HEK293 (cell line): ENCODE data around the gene PYDC1.

Experiments
- ATF2 ChIP-seq: fragments of 450-650 bp; formaldehyde crosslinking; IDR thresholded peaks from 2 replicates; pipeline ENCODE4 v1.5.1; 2016; ENCODE audit warnings: missing biosample characterization, missing genetic modification characterization, low read depth
- CTCF ChIP-seq: fragments of 450-650 bp; formaldehyde crosslinking; IDR thresholded peaks from 2 replicates; pipeline ENCODE4 v1.5.1; 2016; ENCODE audit warnings: missing biosample characterization, missing genetic modification characterization
- GLIS2 ChIP-seq: fragments of 450-650 bp; formaldehyde crosslinking; IDR thresholded peaks from 2 replicates; pipeline ENCODE4 v1.5.1; 2016; ENCODE audit warnings: missing biosample characterization, missing genetic modification characterization
- HOXD13 ChIP-seq: sonication (generic); formaldehyde crosslinking; IDR thresholded peaks from 2 replicates; pipeline ENCODE4 v1.8.0; 2022; ENCODE audit warnings: missing genetic modification reagents, borderline replicate concordance
- KLF16 ChIP-seq: fragments of 450-650 bp; formaldehyde crosslinking; IDR thresholded peaks from 2 replicates; pipeline ENCODE4 v1.5.1; 2017; ENCODE audit warnings: missing biosample characterization, missing genetic modification characterization
- PRDM2 ChIP-seq: fragments of 450-650 bp; formaldehyde crosslinking; IDR thresholded peaks from 2 replicates; pipeline ENCODE4 v1.5.1; 2016; ENCODE audit warnings: missing biosample characterization, missing genetic modification characterization, borderline replicate concordance
- SP3 ChIP-seq: fragments of 450-650 bp; formaldehyde crosslinking; IDR thresholded peaks from 2 replicates; pipeline ENCODE4 v1.5.1; 2016; ENCODE audit warnings: missing biosample characterization, missing genetic modification characterization
- ZBTB7A ChIP-seq: fragments of 450-650 bp; formaldehyde crosslinking; IDR thresholded peaks from 2 replicates; pipeline ENCODE4 v1.5.1; 2016; ENCODE audit warnings: low read depth, missing biosample characterization, missing genetic modification characterization
- ZFP41 ChIP-seq: fragments of 450-650 bp; formaldehyde crosslinking; IDR thresholded peaks from 2 replicates; pipeline ENCODE4 v1.5.1; 2016; ENCODE audit warnings: missing biosample characterization, missing genetic modification characterization, borderline replicate concordance
- ZNF10 ChIP-seq: fragments of 450-650 bp; formaldehyde crosslinking; IDR thresholded peaks from 2 replicates; pipeline ENCODE4 v1.5.1; 2017; ENCODE audit warnings: missing biosample characterization, missing genetic modification characterization
- ZNF146 ChIP-seq: fragments of 450-650 bp; formaldehyde crosslinking; IDR thresholded peaks from 2 replicates; pipeline ENCODE4 v1.5.1; 2016; ENCODE audit warnings: missing biosample characterization, missing genetic modification characterization
- ZNF184 ChIP-seq: fragments of 450-650 bp; IDR thresholded peaks from 2 replicates; pipeline ENCODE4 v1.5.1; 2018; ENCODE audit warnings: missing biosample characterization, mild to moderate bottlenecking, missing genetic modification characterization
- ZNF660 ChIP-seq: fragments of 450-650 bp; IDR thresholded peaks from 2 replicates; pipeline ENCODE4 v1.5.1; 2018; ENCODE audit warnings: missing biosample characterization, mild to moderate bottlenecking, missing genetic modification characterization
- ZNF747 ChIP-seq: fragments of 450-650 bp; formaldehyde crosslinking; IDR thresholded peaks from 2 replicates; pipeline ENCODE4 v1.5.1; 2016; ENCODE audit warnings: missing biosample characterization, missing genetic modification characterization
- ZNF76 ChIP-seq: fragments of 450-650 bp; formaldehyde crosslinking; IDR thresholded peaks from 2 replicates; pipeline ENCODE4; 2016; ENCODE audit warnings: low read depth, missing biosample characterization, missing genetic modification characterization, borderline replicate concordance
- ZNF830 ChIP-seq: fragments of 450-650 bp; IDR thresholded peaks from 2 replicates; pipeline ENCODE4 v1.5.0; 2018; ENCODE audit warnings: missing biosample characterization, missing genetic modification characterization, low read depth, mild to moderate bottlenecking, moderate library complexity
- ZNF843 ChIP-seq: fragments of 450-650 bp; formaldehyde crosslinking; IDR thresholded peaks from 2 replicates; pipeline ENCODE4 v1.5.1; 2016; ENCODE audit warnings: missing biosample characterization, missing genetic modification characterization
- TF ChIP-seq, protein P1 (sequence below): fragments of 450-650 bp; formaldehyde crosslinking; IDR thresholded peaks from 2 replicates; pipeline ENCODE4 v1.5.1; 2016; ENCODE audit warnings: missing biosample characterization, missing genetic modification characterization
- TF ChIP-seq, protein P2 (sequence below): fragments of 450-650 bp; formaldehyde crosslinking; IDR thresholded peaks from 2 replicates; pipeline ENCODE4 v1.5.1; 2016; ENCODE audit warnings: missing biosample characterization, missing genetic modification characterization
- TF ChIP-seq, protein P3 (sequence below): fragments of 450-650 bp; formaldehyde crosslinking; IDR thresholded peaks from 2 replicates; pipeline ENCODE4 v1.5.1; 2017; ENCODE audit warnings: missing biosample characterization, missing genetic modification characterization

Gene PYDC1

GRCh38 chr16:31179747-31180459 lies 37.0 kb downstream of the PYDC1 start, which contains the start of gene FUS (continued):
- TF ChIP-seq PRDM2 (tag by site-specific recombination) (peak; percentile 92; the same call in 1 of the 2 replicates), ZNF843 (peak; percentile 54; the same call in 1 of the 2 replicates), ZBTB7A (tag by site-specific recombination) (peak; percentile 52; the same call in 1 of the 2 replicates), ZNF660 (peak; percentile 96), ZNF830 (tag by site-specific recombination) (no peak), ZNF76 (peak; percentile 79), CTCF (tag by site-specific recombination) (peak; percentile 72; the same call in 1 of the 2 replicates), ZNF146 (tag by site-specific recombination) (peak; percentile 20; the same call in 1 of the 2 replicates), SP3 (tag by site-specific recombination) (peak; percentile 100), ZNF747 (tag by site-specific recombination) (peak; percentile 89; the same call in 1 of the 2 replicates), ZNF184 (tag by site-specific recombination) (0 out of 2 replicates have a peak, but pooled peaks have one; percentile 33), GLIS2 (tag by site-specific recombination) (peak; percentile 89), HOXD13 (no peak), ATF2 (no peak), KLF16 (tag by site-specific recombination) (peak; percentile 97), ZNF10 (peak; percentile 8; the same call in 1 of the 2 replicates), ZFP41 (tag by site-specific recombination) (peak; percentile 75; the same call in 1 of the 2 replicates)
- TF ChIP-seq, protein P1, sequence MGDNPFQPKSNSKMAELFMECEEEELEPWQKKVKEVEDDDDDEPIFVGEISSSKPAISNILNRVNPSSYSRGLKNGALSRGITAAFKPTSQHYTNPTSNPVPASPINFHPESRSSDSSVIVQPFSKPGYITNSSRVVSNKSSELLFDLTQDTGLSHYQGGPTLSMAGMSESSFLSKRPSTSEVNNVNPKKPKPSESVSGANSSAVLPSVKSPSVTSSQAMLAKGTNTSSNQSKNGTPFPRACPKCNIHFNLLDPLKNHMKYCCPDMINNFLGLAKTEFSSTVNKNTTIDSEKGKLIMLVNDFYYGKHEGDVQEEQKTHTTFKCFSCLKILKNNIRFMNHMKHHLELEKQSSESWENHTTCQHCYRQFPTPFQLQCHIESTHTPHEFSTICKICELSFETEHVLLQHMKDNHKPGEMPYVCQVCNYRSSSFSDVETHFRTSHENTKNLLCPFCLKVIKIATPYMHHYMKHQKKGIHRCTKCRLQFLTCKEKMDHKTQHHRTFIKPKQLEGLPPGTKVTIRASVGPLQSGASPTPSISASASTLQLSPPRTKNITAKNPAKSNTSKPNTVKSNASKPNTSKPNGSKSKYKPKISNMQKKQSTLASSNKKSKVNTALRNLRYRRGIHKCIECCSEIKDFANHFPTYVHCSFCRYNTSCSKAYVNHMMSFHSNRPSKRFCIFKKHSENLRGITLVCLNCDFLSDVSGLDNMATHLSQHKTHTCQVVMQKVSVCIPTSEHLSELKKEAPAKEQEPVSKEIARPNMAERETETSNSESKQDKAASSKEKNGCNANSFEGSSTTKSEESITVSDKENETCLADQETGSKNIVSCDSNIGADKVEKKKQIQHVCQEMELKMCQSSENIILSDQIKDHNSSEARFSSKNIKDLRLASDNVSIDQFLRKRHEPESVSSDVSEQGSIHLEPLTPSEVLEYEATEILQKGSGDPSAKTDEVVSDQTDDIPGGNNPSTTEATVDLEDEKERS (tag by site-specific recombination), result no peak
- TF ChIP-seq, protein P2, sequence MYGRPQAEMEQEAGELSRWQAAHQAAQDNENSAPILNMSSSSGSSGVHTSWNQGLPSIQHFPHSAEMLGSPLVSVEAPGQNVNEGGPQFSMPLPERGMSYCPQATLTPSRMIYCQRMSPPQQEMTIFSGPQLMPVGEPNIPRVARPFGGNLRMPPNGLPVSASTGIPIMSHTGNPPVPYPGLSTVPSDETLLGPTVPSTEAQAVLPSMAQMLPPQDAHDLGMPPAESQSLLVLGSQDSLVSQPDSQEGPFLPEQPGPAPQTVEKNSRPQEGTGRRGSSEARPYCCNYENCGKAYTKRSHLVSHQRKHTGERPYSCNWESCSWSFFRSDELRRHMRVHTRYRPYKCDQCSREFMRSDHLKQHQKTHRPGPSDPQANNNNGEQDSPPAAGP (tag by site-specific recombination), result peak; percentile 96
- TF ChIP-seq, protein P3, sequence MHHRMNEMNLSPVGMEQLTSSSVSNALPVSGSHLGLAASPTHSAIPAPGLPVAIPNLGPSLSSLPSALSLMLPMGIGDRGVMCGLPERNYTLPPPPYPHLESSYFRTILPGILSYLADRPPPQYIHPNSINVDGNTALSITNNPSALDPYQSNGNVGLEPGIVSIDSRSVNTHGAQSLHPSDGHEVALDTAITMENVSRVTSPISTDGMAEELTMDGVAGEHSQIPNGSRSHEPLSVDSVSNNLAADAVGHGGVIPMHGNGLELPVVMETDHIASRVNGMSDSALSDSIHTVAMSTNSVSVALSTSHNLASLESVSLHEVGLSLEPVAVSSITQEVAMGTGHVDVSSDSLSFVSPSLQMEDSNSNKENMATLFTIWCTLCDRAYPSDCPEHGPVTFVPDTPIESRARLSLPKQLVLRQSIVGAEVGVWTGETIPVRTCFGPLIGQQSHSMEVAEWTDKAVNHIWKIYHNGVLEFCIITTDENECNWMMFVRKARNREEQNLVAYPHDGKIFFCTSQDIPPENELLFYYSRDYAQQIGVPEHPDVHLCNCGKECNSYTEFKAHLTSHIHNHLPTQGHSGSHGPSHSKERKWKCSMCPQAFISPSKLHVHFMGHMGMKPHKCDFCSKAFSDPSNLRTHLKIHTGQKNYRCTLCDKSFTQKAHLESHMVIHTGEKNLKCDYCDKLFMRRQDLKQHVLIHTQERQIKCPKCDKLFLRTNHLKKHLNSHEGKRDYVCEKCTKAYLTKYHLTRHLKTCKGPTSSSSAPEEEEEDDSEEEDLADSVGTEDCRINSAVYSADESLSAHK (tag by site-specific recombination), result peak; percentile 31; the same call in 1 of the 2 replicates
